Adrenal gland (tissue), 12 donors: ENCODE results near the gene THRB. TPM values are rescaled to one million over a fixed set of nuclear protein-coding genes. Genes with fewer than 3 reads are reported as not detected.

Experiments used
- DNase-seq, 7 donors: peaks; one replicate each; pipeline ENCODE4 v3.0.0-alpha.2; 2019 to 2020
- H3K27ac ChIP-seq, 5 donors: fragments of 200-600 bp; sonication (generic) in 4 of 5; 1 replicate in 3 of 5; 2 replicates in 2 of 5; pipeline versions ENCODE4 v1.5.1 to v1.8.0; 2016 to 2020; ENCODE audit warnings: mild to moderate bottlenecking in 1 of 5
- H3K27me3 ChIP-seq: fragments of 200-600 bp; 2 replicates; pipeline ENCODE4 v1.8.0; 2021
- H3K36me3 ChIP-seq, 2 donors: fragments of 200-600 bp; replicated peaks in 1 of 2; 1 replicate in 1 of 2; 2 replicates in 1 of 2; pipeline versions ENCODE4 v1.5.1 to v1.8.0; 2018 to 2022
- H3K4me1 ChIP-seq, 2 donors: fragments of 200-600 bp; replicated peaks in 1 of 2; 1 replicate in 1 of 2; 2 replicates in 1 of 2; pipeline versions ENCODE4 v1.5.1 to v1.8.0; 2018 to 2021
- H3K4me3 ChIP-seq, 4 donors: fragments of 200-600 bp; sonication (generic) in 3 of 4; one replicate each; pipeline ENCODE4 v1.5.1; 2016 to 2018
- H3K9me3 ChIP-seq, 3 donors: fragments of 200-600 bp; sonication (generic) in 1 of 3; replicated peaks in 1 of 3; 1 replicate in 2 of 3; 2 replicates in 1 of 3; pipeline versions ENCODE4 v1.5.1 to v1.8.0; 2016 to 2021
- POLR2A ChIP-seq, 2 donors: fragments of 450-650 bp; IDR thresholded peaks; one replicate each; pipeline ENCODE4 v1.6.1; 2017; ENCODE audit warnings: antibody characterized with exemption in 2 of 2, mild to moderate bottlenecking in 2 of 2, moderate library complexity in 1 of 2
- WGBS, 4 donors: extraction: QIAGEN DNeasy Blood & Tissue Kit in 2 of 4; methylation state at CpG; one replicate each; pipeline versions ENCODE4 v1.1.5 to v1.1.7; 2013 to 2017; 5-methylcytosine and 5-hydroxymethylcytosine counted together
- intact Hi-C, 2 donors: fragments of 100-400 bp; cut with DNase I; formaldehyde crosslinking; loops; one replicate each; pipeline versions ENCODE4 v1.14.1 to v1.15.0; 2022 to 2023
- polyA plus RNA-seq, 3 donors: library from polyadenylated mRNA; stranded (reverse); fragments of 200-250 nt in 2 of 3; fragments of 350-450 nt in 1 of 3; fragmentation: Illumina TruSeq in 1 of 3; extraction: RNeasy Lipid Tissue Mini Kit (QIAGEN cat#74804) in 1 of 3; gene quantifications; one replicate each; pipeline ENCODE4 v1.2.3, GENCODE V29; 2013 to 2014
- total RNA-seq, 9 donors: library from RNA; depleted of rRNA in 4 of 9; stranded (reverse); fragments of >200 nt in 4 of 9; fragments of 120-200 nt in 1 of 9; fragmentation: NEBNext Ultra II Directional in 1 of 9; extraction: Animal tissue kit (Norgen Biotek cat#: 25700) in 1 of 9; gene quantifications; one replicate each; pipeline versions ENCODE4 v1.1.0 to v1.2.4, GENCODE V29; 2013 to 2023
- TF ChIP-seq, protein P1 (sequence below), 6 experiments: fragments of 450-650 bp in 4 of 6; fragments of 200-600 bp in 2 of 6; sonication (generic) in 1 of 6; IDR thresholded peaks; 1 replicate in 5 of 6; 2 replicates in 1 of 6; pipeline versions ENCODE4 v1.5.1 to v1.8.0; 2016 to 2021; ENCODE audit warnings: antibody characterized with exemption in 6 of 6, mild to moderate bottlenecking in 2 of 6, moderate library complexity in 1 of 6
- donor health status: healthy with polysubstance abuse.
- donor health status: Bipolar disorder and iron deficiency.
- donor health status: DM: yes; HTN: yes; CAD: no.
- donor health status: DM: no; HTN: no; CAD: no.
- donor health status: DM: no; HTN: no; CAD: no.
- donor health status: DM: yes; HTN: yes; CAD: no.

THRB gene
- total and polyA plus RNA-seq, 12 donors: 3.0 to 30.7 (median 13.5) TPM

DNA sequence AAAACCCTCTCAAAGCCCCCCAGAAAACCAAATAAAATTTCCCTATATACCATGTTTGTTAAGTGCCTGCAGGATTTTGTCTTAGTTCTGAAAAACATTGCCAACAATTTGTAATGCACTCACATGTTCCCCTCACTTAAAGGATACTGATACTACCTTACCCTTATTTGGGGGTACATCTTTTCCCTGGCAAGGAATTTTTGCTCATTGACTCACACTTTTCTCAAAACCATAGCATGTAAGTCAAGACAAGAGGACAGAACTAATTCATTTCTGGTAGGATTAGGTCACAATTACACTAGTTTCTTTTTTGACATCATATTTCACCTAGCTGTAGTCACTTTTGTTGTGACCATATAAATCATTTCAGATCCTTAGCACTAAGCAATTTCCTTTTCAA, 222.2 kb downstream of the THRB start:
- H3K36me3 ChIP-seq: no peaks in the 10 kb centered on the region
- H3K9me3 ChIP-seq: no peaks in the 10 kb centered on the region
- H3K27ac ChIP-seq: no peak overlapping the region
- H3K4me1 ChIP-seq: no peaks in the 10 kb centered on the region
- TF ChIP-seq, protein P1, sequence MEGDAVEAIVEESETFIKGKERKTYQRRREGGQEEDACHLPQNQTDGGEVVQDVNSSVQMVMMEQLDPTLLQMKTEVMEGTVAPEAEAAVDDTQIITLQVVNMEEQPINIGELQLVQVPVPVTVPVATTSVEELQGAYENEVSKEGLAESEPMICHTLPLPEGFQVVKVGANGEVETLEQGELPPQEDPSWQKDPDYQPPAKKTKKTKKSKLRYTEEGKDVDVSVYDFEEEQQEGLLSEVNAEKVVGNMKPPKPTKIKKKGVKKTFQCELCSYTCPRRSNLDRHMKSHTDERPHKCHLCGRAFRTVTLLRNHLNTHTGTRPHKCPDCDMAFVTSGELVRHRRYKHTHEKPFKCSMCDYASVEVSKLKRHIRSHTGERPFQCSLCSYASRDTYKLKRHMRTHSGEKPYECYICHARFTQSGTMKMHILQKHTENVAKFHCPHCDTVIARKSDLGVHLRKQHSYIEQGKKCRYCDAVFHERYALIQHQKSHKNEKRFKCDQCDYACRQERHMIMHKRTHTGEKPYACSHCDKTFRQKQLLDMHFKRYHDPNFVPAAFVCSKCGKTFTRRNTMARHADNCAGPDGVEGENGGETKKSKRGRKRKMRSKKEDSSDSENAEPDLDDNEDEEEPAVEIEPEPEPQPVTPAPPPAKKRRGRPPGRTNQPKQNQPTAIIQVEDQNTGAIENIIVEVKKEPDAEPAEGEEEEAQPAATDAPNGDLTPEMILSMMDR (IDR thresholded peaks at IDR 0.05): no peak
- TF ChIP-seq POLR2A (IDR thresholded peaks at IDR 0.05): no peak
- no peak for DNase-seq
- H3K4me3 ChIP-seq: no peak overlapping the region
- intact Hi-C loops: no loop called here
- no peaks in the 10 kb centered on the region for H3K27me3 ChIP-seq

DNA sequence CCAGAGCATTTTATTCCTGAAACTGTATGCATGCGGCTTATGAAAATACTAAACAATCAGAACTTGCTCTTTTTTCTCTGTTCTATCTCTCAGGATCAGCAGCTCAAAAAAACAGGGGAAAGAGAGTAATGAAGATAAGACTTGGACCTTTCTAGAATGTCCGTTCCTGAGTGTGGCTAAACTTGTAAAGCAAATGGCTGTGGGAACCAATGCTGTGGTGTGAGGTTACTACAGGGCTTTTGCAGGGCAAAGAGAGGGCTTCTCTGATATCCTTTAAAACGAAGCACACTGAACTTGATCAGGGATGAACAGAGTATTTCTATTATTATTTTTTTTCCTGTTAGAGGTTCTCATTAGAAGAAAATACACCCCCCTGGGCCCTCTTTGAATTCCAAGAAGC, 223.4 kb downstream of the THRB start:
- H3K36me3 ChIP-seq: no peaks in the 10 kb centered on the region
- no peaks in the 10 kb centered on the region for H3K9me3 ChIP-seq
- WGBS, 4 donors: 79 to 87% (median 84%) methylated on average over 3 of the region's 3 CpGs
- no peaks in the 10 kb centered on the region for H3K4me1 ChIP-seq
- no peak for DNase-seq
- intact Hi-C loops: no loop called here
- no peak overlapping the region for H3K27ac ChIP-seq
- no peak overlapping the region for H3K4me3 ChIP-seq
- TF ChIP-seq POLR2A (IDR thresholded peaks at IDR 0.05): no peak
- TF ChIP-seq, protein P1 (IDR thresholded peaks at IDR 0.05): no peak
- no peaks in the 10 kb centered on the region for H3K27me3 ChIP-seq

DNA sequence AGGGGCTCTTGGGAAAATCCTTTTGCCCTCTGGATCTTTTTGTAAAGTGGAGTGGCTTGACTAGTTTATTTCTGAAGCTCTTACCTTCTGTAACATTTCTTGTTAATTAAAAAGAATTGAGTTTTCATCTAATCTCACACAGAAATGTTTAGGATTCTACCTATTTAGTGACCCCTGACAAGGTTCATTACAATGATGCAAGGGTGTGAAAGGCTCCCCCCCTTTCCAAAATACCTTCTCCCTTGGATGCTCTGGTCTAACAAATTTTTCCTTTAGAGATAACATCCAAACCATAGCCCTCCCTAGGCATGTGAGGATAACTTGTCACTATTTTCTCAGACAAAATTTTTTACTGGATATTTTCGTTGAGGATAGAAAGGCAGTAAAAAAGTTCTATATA, 223.9 kb downstream of the THRB start:
- Histone ChIP-seq H3K4me1 (no peaks in the 10 kb centered on the region), H3K27ac (no peak overlapping the region)

DNA sequence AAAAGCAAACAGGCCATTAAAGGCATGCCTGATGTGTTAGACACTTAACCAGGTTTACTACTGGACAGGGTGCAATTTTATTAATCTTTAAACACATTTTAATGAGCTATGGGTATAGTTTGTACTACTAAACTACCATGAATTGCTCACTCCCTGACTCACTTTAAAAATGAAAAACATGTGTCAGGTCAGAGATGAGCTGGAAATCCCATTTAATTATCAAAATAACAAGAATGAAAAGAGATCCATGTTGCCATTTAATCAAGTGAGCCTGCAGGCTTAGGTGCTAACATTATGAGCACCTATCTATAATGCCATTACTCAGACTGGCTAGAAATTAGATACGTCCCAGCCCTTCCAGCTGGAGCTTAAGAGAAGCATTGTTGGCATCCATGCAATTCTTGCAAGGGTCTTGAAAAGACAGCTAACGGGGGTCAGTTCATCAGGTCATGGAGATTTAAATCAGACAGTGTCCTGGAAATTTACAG, 224.4 kb downstream of the THRB start:
- Histone ChIP-seq H3K36me3 (no peaks in the 10 kb centered on the region), H3K4me1 (no peaks in the 10 kb centered on the region), H3K4me3 (no peak overlapping the region), H3K27ac (no peak overlapping the region), H3K27me3 (no peaks in the 10 kb centered on the region), H3K9me3 (peaks cover 0 to 5% (median 0%) of the 10 kb centered on the region in 3 donors)
- WGBS, 4 donors: 85 to 94% (median 89%) methylated on average over 2 of the region's 2 CpGs
- DNase-seq: no peak
- TF ChIP-seq, protein P1 (IDR thresholded peaks at IDR 0.05): no peak
- no peak for TF ChIP-seq POLR2A (IDR thresholded peaks at IDR 0.05)
- intact Hi-C loops: no loop called here

More for the DNA sequence above, 223.9 kb downstream of the THRB start:
- H3K36me3 ChIP-seq: no peaks in the 10 kb centered on the region
- TF ChIP-seq POLR2A (IDR thresholded peaks at IDR 0.05): no peak
- TF ChIP-seq, protein P1 (IDR thresholded peaks at IDR 0.05): no peak
- H3K4me3 ChIP-seq: no peak overlapping the region
- 88 to 94% (median 92%) methylated on average over 1 of the region's 1 CpG for WGBS, 4 donors
- DNase-seq: no peak
- intact Hi-C loops: no loop called here
- H3K9me3 ChIP-seq: no peaks in the 10 kb centered on the region
- no peaks in the 10 kb centered on the region for H3K27me3 ChIP-seq
